HepG2 (cell line): ENCODE data around the gene CHCHD6. TPM values are rescaled to one million over a fixed set of nuclear protein-coding genes. Genes with fewer than 3 reads are reported as not detected.

Experiments used
- CAMTA2 ChIP-seq: sonication (generic); formaldehyde crosslinking; IDR thresholded peaks from 2 replicates; pipeline ENCODE4 v1.4.0; 2020; ENCODE audit warnings: mild to moderate bottlenecking, missing genetic modification reagents, borderline replicate concordance
- CHCHD3 ChIP-seq: sonication (generic); formaldehyde crosslinking; IDR thresholded peaks from 2 replicates; pipeline ENCODE4 v1.8.0; 2022; ENCODE audit warnings: mild to moderate bottlenecking, missing genetic modification reagents, moderate library complexity
- FOXC1 ChIP-seq: sonication (generic); formaldehyde crosslinking; IDR thresholded peaks from 2 replicates; pipeline ENCODE4 v1.8.0; 2022; ENCODE audit warnings: mild to moderate bottlenecking, missing genetic modification reagents, borderline replicate concordance
- HOXD1 ChIP-seq: sonication (generic); formaldehyde crosslinking; IDR thresholded peaks from 2 replicates; pipeline ENCODE4 v1.5.0; 2020; ENCODE audit warnings: missing genetic modification reagents
- ISX ChIP-seq: sonication (generic); formaldehyde crosslinking; conservative IDR thresholded peaks from 2 replicates; pipeline ENCODE4 v1.5.0; 2020; ENCODE audit warnings: missing genetic modification reagents
- KLF13 ChIP-seq: sonication (generic); formaldehyde crosslinking; IDR thresholded peaks from 2 replicates; pipeline ENCODE4 v1.4.0; 2020; ENCODE audit warnings: mild to moderate bottlenecking, missing genetic modification reagents
- MEIS2 ChIP-seq: sonication (generic); formaldehyde crosslinking; IDR thresholded peaks from 2 replicates; pipeline ENCODE4 v1.9.0; 2021; ENCODE audit warnings: mild to moderate bottlenecking, missing genetic modification reagents
- MYC ChIP-seq: sonication (generic); formaldehyde crosslinking; IDR thresholded peaks from 2 replicates; pipeline ENCODE4 v1.9.0; 2021; ENCODE audit warnings: missing genetic modification reagents, borderline replicate concordance
- PHF5A ChIP-seq: IDR thresholded peaks from one replicate; pipeline ENCODE4 v1.6.1; 2018; ENCODE audit warnings: low read depth, missing genetic modification reagents; ENCODE audit not compliant: unreplicated experiment
- RFX5 ChIP-seq: IDR thresholded peaks from 2 replicates; pipeline ENCODE4 v1.6.1; 2011; ENCODE audit warnings: low read depth, low read length, improper control_type of control experiment
- RNF2 ChIP-seq: fragments of 450-650 bp; conservative IDR thresholded peaks from 2 replicates; pipeline ENCODE4 v1.6.1; 2016; ENCODE audit warnings: low read depth
- SAFB2 ChIP-seq: sonication (generic); formaldehyde crosslinking; IDR thresholded peaks from 2 replicates; pipeline ENCODE4 v1.5.1; 2020; ENCODE audit warnings: missing genetic modification reagents, low read depth, mild to moderate bottlenecking, borderline replicate concordance
- SATB2 ChIP-seq: sonication (generic); formaldehyde crosslinking; IDR thresholded peaks from 2 replicates; pipeline ENCODE4 v1.5.0; 2020; ENCODE audit warnings: missing genetic modification reagents
- SNAI1 ChIP-seq: sonication (generic); formaldehyde crosslinking; IDR thresholded peaks from 2 replicates; pipeline ENCODE4 v1.5.0; 2020; ENCODE audit warnings: mild to moderate bottlenecking, missing genetic modification reagents, borderline replicate concordance
- SUZ12 ChIP-seq: fragments of 150-350 bp; IDR thresholded peaks from 2 replicates; pipeline ENCODE4 v1.6.1; 2014; ENCODE audit warnings: low read depth, low read length
- TBX2 ChIP-seq: sonication (generic); formaldehyde crosslinking; IDR thresholded peaks from 2 replicates; pipeline ENCODE4 v1.5.0; 2020; ENCODE audit warnings: missing genetic modification reagents, mild to moderate bottlenecking, borderline replicate concordance
- TFAP4 ChIP-seq: sonication (generic); IDR thresholded peaks from 2 replicates; pipeline ENCODE4 v1.6.1; 2016; ENCODE audit warnings: low read depth, borderline replicate concordance
- TOE1 ChIP-seq: sonication (generic); formaldehyde crosslinking; IDR thresholded peaks from 2 replicates; pipeline ENCODE4 v1.4.0; 2020; ENCODE audit warnings: mild to moderate bottlenecking, missing genetic modification reagents
- XBP1 ChIP-seq: sonication (generic); formaldehyde crosslinking; IDR thresholded peaks from 2 replicates; pipeline ENCODE4 v1.5.0; 2020; ENCODE audit warnings: missing genetic modification reagents
- ZNF326 ChIP-seq: sonication (generic); formaldehyde crosslinking; IDR thresholded peaks from 2 replicates; pipeline ENCODE4 v1.4.0; 2020; ENCODE audit warnings: missing genetic modification reagents, borderline replicate concordance
- ZNF432 ChIP-seq: sonication (generic); formaldehyde crosslinking; IDR thresholded peaks from 2 replicates; pipeline ENCODE4 v1.5.0; 2020; ENCODE audit warnings: missing genetic modification reagents, mild to moderate bottlenecking, borderline replicate concordance
- ZNF772 ChIP-seq: sonication (generic); formaldehyde crosslinking; IDR thresholded peaks from 2 replicates; pipeline ENCODE4 v1.5.0; 2020; ENCODE audit warnings: mild to moderate bottlenecking, missing genetic modification reagents
- ZNF775 ChIP-seq: sonication (generic); formaldehyde crosslinking; IDR thresholded peaks from 2 replicates; pipeline ENCODE4 v1.4.0; 2020; ENCODE audit warnings: missing genetic modification reagents, mild to moderate bottlenecking, moderate library complexity, borderline replicate concordance
- ZNF879 ChIP-seq: sonication (generic); formaldehyde crosslinking; IDR thresholded peaks from 2 replicates; pipeline ENCODE4 v1.8.1; 2023; ENCODE audit warnings: missing genetic modification reagents
- polyA plus RNA-seq, 8 experiments: library from polyadenylated mRNA; depleted of rRNA in 3 of 8; stranded (reverse) in 7 of 8; unstranded in 1 of 8; fragments of >200 nt; fragmentation: Illumina TruSeq in 4 of 8; extraction: Trizol in 4 of 8; gene quantifications; 2 replicates each; pipeline versions ENCODE4 v1.2.1 to v1.2.3, GENCODE V29; 2011 to 2016; ENCODE audit warnings: low read depth in 4 of 8, missing spikeins in 1 of 8, mixed read lengths in 1 of 8; ENCODE audit not compliant: insufficient read depth in 1 of 8
- total RNA-seq, 5 experiments: library from RNA; depleted of rRNA; stranded (reverse); fragments of >200 nt; fragmentation: Illumina TruSeq; extraction: Trizol; gene quantifications; 2 replicates each; pipeline ENCODE4 v1.2.3, GENCODE V29; 2016; ENCODE audit warnings: low read depth in 1 of 5
- TF ChIP-seq, protein P1 (sequence below): sonication (generic); formaldehyde crosslinking; IDR thresholded peaks from 2 replicates; pipeline ENCODE4 v1.5.0; 2020; ENCODE audit warnings: mild to moderate bottlenecking, missing genetic modification reagents
- TF ChIP-seq, protein P2 (sequence below): sonication (generic); formaldehyde crosslinking; IDR thresholded peaks from 2 replicates; pipeline ENCODE4 v1.5.0; 2020; ENCODE audit warnings: missing genetic modification reagents

Gene CHCHD6
- total and polyA plus RNA-seq, 2 of the 13 experiments (the other 11 are each of a cell fraction or from before 2014, with no cell fraction given) = 20.3 to 20.8 TPM

GRCh38 chr3:126654571-126655383, 49.3 kb upstream of the CHCHD6 start, which contains the start of gene TXNRD3 (continued):
- no peak for TF ChIP-seq TFAP4
- TF ChIP-seq, protein P1, sequence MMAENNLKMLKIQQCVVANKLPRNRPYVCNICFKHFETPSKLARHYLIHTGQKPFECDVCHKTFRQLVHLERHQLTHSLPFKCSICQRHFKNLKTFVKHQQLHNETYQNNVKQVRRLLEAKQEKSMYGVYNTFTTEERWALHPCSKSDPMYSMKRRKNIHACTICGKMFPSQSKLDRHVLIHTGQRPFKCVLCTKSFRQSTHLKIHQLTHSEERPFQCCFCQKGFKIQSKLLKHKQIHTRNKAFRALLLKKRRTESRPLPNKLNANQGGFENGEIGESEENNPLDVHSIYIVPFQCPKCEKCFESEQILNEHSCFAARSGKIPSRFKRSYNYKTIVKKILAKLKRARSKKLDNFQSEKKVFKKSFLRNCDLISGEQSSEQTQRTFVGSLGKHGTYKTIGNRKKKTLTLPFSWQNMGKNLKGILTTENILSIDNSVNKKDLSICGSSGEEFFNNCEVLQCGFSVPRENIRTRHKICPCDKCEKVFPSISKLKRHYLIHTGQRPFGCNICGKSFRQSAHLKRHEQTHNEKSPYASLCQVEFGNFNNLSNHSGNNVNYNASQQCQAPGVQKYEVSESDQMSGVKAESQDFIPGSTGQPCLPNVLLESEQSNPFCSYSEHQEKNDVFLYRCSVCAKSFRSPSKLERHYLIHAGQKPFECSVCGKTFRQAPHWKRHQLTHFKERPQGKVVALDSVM (CRISPR knock-in tag) = 0 out of 2 replicates have a peak, but pooled peaks have one; percentile 17
- no peak for TF ChIP-seq TOE1 (CRISPR knock-in tag)
- peak; percentile 34; the same call in 1 of the 2 replicates for TF ChIP-seq MEIS2 (CRISPR knock-in tag)
- TF ChIP-seq ISX (CRISPR knock-in tag) = no peak
- no peak for TF ChIP-seq ZNF775
- TF ChIP-seq SNAI1 (CRISPR knock-in tag) = no peak
- TF ChIP-seq ZNF879 (CRISPR knock-in tag) = no peak; the same call in 1 of the 2 replicates
- peak; percentile 58 for TF ChIP-seq SAFB2 (CRISPR knock-in tag)
- no peak; the same call in 1 of the 2 replicates for TF ChIP-seq SATB2 (CRISPR knock-in tag)
- TF ChIP-seq KLF13 = no peak
- TF ChIP-seq MYC (CRISPR knock-in tag) = peak; percentile 79
- no peak for TF ChIP-seq SUZ12
- TF ChIP-seq ZNF772 (CRISPR knock-in tag) = peak; percentile 35; the same call in 1 of the 2 replicates
- no peak for TF ChIP-seq XBP1 (CRISPR knock-in tag)
- TF ChIP-seq FOXC1 (CRISPR knock-in tag) = no peak
- TF ChIP-seq RNF2 = peak; percentile 96
- TF ChIP-seq ZNF432 (CRISPR knock-in tag) = no peak
- TF ChIP-seq RFX5 = no peak
- TF ChIP-seq, protein P2, sequence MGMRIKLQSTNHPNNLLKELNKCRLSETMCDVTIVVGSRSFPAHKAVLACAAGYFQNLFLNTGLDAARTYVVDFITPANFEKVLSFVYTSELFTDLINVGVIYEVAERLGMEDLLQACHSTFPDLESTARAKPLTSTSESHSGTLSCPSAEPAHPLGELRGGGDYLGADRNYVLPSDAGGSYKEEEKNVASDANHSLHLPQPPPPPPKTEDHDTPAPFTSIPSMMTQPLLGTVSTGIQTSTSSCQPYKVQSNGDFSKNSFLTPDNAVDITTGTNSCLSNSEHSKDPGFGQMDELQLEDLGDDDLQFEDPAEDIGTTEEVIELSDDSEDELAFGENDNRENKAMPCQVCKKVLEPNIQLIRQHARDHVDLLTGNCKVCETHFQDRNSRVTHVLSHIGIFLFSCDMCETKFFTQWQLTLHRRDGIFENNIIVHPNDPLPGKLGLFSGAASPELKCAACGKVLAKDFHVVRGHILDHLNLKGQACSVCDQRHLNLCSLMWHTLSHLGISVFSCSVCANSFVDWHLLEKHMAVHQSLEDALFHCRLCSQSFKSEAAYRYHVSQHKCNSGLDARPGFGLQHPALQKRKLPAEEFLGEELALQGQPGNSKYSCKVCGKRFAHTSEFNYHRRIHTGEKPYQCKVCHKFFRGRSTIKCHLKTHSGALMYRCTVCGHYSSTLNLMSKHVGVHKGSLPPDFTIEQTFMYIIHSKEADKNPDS (CRISPR knock-in tag) = no peak
- TF ChIP-seq TBX2 (CRISPR knock-in tag) = no peak
- TF ChIP-seq CAMTA2 = no peak
- TF ChIP-seq HOXD1 (CRISPR knock-in tag) = no peak
- TF ChIP-seq CHCHD3 = no peak
- TF ChIP-seq PHF5A (CRISPR knock-in tag) = no peak
- TF ChIP-seq ZNF326 (CRISPR knock-in tag) = no peak
